HG02852 (cell line): ENCODE measurements around the gene CTR9.
A peak's percentile ranks its signal among the peaks of the same experiment; 100 is the strongest.
"Not testable (repeated sequence)": the region's sequence is repeated elsewhere in the genome, so short reads cannot be mapped to it uniquely, and the experiment has no call there.

Experiments
- ATAC-seq: cut with Tn5 transposase; IDR thresholded peaks from one replicate; pipeline ENCODE4 v1.9.1; 2021; ENCODE audit warnings: mild to moderate bottlenecking, moderate library complexity; ENCODE audit not compliant: unreplicated experiment

Gene CTR9

DNA sequence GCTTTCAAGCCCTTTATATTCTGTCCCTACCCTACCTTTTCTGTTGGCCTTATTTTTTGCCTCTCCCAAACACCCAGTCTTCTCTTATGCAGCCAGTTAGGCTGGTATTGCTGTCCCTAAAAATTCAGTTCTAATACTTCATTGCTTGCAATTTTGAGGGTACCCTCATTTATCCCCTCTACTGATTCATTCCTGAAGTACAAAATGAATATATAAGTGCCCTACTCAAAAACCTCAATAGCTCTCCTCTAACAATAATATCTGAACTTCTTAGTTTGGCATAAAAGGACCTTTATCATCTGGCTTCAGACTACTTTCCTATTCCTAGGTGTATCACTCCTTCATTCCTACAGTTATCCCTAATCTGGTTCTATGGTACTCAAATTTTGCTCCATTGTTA is 62.9 kb downstream of the CTR9 start:
- no peak for ATAC-seq

DNA sequence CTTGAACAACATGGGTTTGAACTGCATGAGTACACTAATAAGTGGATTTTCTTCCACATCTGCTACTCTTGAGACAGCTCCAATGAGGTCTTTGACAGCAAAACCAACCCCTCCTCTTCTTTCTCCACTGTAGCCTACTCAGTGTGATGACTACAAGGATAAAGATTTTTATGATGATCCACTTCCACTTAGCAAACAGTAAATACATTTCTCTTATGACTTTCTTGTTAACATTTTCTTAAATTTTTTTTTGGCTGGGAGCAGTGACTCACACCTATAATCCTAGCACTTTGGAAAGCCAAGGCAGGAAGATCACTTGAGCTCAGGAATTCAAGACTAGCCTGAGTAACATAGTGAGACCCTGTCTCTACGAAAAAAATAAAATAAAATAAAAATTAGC is 67.5 kb downstream of the CTR9 start:
- no peak for ATAC-seq

DNA sequence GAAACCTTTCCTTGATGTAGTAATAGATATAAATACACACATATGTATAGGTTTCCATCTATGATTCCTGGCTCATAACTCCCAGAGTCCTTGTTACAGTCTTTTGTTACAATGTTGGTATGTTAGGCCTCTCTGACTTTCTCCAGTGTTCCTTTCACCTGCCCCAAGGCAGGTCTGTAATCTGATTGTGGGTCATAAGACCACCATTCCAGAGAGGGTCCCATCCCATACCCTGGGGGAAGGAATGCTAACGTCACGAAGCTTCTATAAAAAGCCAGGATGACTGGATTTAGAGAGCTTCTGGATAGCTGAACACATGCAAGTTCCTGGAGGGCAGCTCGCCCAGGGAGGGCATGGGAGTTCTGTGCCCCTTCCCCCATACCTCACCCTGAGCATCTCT is 71.4 kb downstream of the CTR9 start:
- not testable (repeated sequence) for ATAC-seq

DNA sequence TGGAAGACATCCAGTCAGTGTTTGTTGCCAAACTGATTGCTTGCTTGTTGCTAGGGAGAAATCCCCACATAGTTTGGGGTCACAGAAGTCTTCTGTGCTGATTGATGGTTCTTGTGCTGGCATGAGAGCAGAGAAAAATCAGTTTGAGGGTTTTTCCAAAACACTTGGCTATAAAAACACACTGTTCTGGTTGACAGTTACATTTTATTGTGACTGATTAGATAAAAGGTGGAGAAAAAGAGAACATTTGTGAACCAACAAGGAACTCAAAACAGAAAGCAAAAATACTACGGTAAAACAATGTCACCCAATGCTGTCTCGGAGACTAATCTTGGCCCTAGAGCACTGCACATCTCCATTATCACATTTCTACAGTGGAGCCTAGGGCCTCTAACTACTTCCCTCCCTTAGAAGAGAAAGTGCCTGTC is 72.1 kb downstream of the CTR9 start:
- no peak for ATAC-seq

DNA sequence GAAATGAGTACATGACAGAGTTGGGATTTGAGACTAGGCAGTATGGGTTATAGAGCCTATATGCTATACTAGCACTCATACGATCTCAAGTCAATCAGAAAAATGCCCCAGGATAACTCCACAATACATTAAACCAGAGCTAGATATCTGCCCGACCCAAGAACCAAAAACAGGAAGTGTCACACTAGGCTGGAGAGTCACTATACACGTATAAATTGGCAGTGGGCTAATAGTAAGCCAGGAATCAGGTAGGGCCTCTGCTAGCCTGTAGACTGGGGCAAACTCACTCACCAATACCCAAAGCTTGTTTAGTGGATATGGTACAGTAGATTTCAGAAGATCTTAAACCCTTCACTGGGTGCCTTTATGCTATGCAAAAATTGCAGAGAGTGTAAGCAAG is 73.8 kb downstream of the CTR9 start:
- ATAC-seq = peak; percentile 79

DNA sequence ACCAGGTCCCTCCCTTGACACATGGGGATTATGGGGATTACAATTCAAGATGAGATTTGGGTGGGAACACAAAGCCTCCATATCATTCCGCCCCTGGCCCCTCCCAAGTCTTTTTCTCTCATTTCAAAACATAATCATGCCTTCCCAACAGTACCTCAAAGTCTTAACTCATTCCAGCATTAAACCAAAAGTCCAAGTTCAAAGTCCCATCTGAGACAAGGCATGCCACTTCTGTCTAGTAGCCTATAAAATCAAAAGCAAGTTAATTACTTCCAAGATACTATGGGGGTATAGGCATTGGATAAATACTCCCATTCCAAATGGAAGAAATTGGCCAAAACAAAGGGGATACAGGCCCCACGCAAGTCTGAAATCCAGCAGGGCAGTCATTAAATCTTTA is 77.4 kb downstream of the CTR9 start:
- no peak for ATAC-seq

DNA sequence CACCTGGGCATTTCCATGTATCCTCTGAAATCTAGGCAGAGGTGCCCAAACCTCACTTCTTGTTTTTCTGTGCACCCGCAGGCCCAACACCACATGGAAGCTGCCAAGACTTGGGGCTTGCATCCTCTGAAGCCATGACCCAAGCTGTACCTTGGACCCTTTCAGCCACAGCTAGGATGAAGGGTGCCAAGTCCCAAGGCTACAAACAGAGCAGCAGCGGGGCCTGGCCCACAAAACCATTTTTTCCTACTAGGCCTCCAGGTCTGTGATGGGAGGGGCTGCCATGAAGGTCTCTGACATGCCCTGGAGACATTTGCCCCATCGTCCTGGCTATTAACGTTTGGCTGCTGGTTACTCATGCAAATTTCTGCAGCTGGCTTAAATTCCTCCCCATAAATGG is 78.1 kb downstream of the CTR9 start:
- ATAC-seq = no peak
